GM12891 (cell line): ENCODE measurements around the gene NSD2.

Source experiments
- DNase-seq: peaks from one replicate; pipeline ENCODE4 v3.0.0; 2011; ENCODE audit warnings: low spot score; ENCODE audit not compliant: insufficient read length
- FAIRE-seq: peaks from 2 replicates; lab custom pipeline; 2011; peaks lifted over from hg19 to GRCh38; lab: Jason Lieb, UNC
- PAX5 ChIP-seq: IDR thresholded peaks from 2 replicates; pipeline ENCODE4 v1.6.1; 2011; ENCODE audit warnings: low read length, moderate library complexity, mild to moderate bottlenecking; ENCODE audit not compliant: insufficient read depth, severe bottlenecking
- POLR2A ChIP-seq: IDR thresholded peaks from 2 replicates; pipeline ENCODE4 v1.6.1; 2011; ENCODE audit warnings: low read depth, low read length, control low read depth
- POLR2AphosphoS5 ChIP-seq: IDR thresholded peaks from 2 replicates; pipeline ENCODE4 v1.6.1; 2011; ENCODE audit warnings: low read depth, low read length, control low read depth
- POU2F2 ChIP-seq: IDR thresholded peaks from 2 replicates; pipeline ENCODE4 v1.6.1; 2011; ENCODE audit warnings: low read depth, mild to moderate bottlenecking, control low read depth, low read length, moderate library complexity
- SPI1 ChIP-seq: IDR thresholded peaks from 2 replicates; pipeline ENCODE4 v1.6.1; 2011; ENCODE audit warnings: low read depth, low read length, control low read depth
- TAF1 ChIP-seq: IDR thresholded peaks from 2 replicates; pipeline ENCODE4 v1.6.1; 2011; ENCODE audit warnings: low read depth, low read length, control low read depth

The NSD2 gene

GRCh38 chr4:1872870-1873269 is 1.7 kb downstream of the NSD2 start:
- TF ChIP-seq PAX5 (no peak), POLR2A (peak; percentile 76), TAF1 (peak; percentile 53), POU2F2 (no peak), SPI1 (no peak), POLR2AphosphoS5 (peak; percentile 66; the same call in 1 of the 2 replicates)
- FAIRE-seq: peak; percentile 77
- no peak for DNase-seq

- FAIRE-seq (no peak), DNase-seq (no peak)
- TF ChIP-seq POLR2AphosphoS5: no peak
- no peak for TF ChIP-seq PAX5
- TF ChIP-seq POU2F2: no peak
- TF ChIP-seq POLR2A: no peak
- no peak for TF ChIP-seq SPI1
- TF ChIP-seq TAF1: no peak
Observed at GRCh38 chr4:1873291-1873690, 2.1 kb downstream of the NSD2 start.

- no peak for TF ChIP-seq TAF1
- no peak for TF ChIP-seq PAX5
- TF ChIP-seq POLR2A: no peak
- no peak for TF ChIP-seq POLR2AphosphoS5
- TF ChIP-seq POU2F2: no peak
- no peak for TF ChIP-seq SPI1
- no peak for DNase-seq
- FAIRE-seq: no peak
Observed at GRCh38 chr4:1873776-1874175, 2.6 kb downstream of the NSD2 start.

DNA sequence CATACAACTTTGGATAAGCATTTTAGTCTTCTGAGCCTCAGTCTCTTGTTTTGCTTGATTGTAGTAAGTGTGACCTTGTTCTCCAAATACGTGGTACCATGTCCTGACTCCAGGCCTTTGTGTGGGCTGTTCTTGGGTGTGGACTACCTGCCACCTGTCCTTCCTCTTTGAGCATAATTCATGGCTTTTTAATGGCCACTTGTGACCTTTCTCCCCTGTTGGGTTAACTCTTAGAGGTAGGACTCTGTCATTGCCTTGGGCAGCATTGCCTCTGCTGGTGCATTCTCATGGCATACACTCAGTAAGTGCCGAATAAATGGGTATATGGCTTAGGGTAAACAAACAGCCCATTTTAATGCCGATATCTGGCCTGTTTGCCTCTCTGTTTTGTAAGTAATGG is 3.0 kb downstream of the NSD2 start:
- DNase-seq: no peak
- peak; percentile 52 for FAIRE-seq

DNA sequence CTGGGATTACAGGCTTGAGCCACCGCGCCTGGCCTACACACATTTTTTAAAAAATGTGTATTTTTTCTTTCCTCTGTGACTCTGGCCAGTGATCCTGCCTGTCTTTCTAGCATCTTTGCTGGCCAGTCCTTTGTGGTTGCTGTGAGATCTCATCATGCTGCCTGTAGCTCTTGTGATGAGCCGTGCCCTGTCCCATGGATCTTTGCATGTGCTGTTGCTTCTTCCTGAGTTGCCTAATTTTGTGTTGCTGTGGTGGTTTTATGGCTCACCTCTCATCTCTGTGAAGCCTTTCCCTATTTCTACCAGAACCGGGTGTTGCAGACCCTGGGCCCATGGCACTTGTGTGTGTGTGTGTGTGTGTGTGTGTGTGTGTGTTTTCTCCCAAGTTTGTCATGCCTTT is 8.3 kb downstream of the NSD2 start:
- FAIRE-seq (no peak), DNase-seq (no peak)
- TF ChIP-seq POU2F2 (no peak), SPI1 (no peak), PAX5 (no peak), POLR2A (no peak), POLR2AphosphoS5 (no peak), TAF1 (no peak)

More for the DNA sequence above, 3.0 kb downstream of the NSD2 start:
- TF ChIP-seq POLR2AphosphoS5 (no peak), POU2F2 (no peak), SPI1 (no peak), TAF1 (no peak), PAX5 (no peak), POLR2A (no peak)

GRCh38 chr4:1880332-1880731 is 9.1 kb downstream of the NSD2 start:
- FAIRE-seq: no peak
- TF ChIP-seq PAX5 (no peak), TAF1 (no peak), POLR2A (no peak), SPI1 (no peak), POU2F2 (no peak), POLR2AphosphoS5 (no peak)
- no peak for DNase-seq

DNA sequence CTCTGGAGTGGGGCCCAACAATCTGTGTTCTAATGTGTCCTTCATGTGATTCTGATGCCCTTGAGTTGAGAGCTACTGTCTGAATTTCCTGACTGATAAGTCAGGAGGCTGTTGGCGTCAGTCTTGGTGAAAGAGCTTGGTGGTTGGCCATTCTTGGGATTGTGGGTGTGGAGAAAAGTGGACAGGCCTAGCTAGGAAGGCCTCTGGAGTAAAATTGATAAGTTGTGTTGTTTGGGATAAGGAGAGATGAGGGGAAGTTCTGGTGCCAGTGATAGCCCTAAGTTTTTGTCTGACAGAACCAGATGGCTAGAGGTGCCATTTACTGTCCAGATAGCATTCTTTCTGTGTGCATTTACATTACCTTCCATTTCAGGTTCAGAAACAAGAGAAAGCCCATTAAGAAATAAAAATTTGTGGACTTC is 11.7 kb downstream of the NSD2 start:
- no peak for FAIRE-seq

GRCh38 chr4:1883583-1883982 is 12.4 kb downstream of the NSD2 start:
- TF ChIP-seq TAF1: no peak
- TF ChIP-seq PAX5: no peak
- no peak for TF ChIP-seq SPI1
- TF ChIP-seq POLR2A: no peak
- TF ChIP-seq POU2F2: no peak
- no peak for TF ChIP-seq POLR2AphosphoS5
- DNase-seq: no peak
- no peak for FAIRE-seq

More for the DNA sequence above, 11.7 kb downstream of the NSD2 start:
- TF ChIP-seq POLR2A (no peak), PAX5 (no peak), TAF1 (no peak), SPI1 (no peak), POLR2AphosphoS5 (no peak), POU2F2 (no peak)
- no peak for DNase-seq

DNA sequence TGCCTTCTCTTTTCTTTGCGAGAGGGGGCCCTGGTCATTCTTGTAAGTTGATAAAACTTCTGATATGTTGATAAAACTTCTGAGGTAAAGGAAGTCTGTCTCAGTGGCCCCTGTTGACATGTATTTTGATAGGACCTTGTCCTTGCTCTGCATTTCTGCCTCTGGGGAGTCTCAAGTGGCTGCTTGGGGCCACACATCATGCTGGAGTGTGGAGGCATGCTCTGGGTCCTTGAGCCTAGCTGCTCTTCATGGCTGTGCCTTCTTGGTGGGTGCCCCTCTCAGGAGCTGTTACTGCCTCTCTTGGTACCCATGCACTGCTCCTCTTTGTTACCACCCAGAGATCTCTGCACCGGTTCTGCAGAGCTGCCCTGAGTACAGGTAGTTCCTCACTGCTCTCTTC is 14.2 kb downstream of the NSD2 start:
- TF ChIP-seq PAX5 (no peak), SPI1 (no peak), POLR2AphosphoS5 (no peak), POU2F2 (no peak)

DNA sequence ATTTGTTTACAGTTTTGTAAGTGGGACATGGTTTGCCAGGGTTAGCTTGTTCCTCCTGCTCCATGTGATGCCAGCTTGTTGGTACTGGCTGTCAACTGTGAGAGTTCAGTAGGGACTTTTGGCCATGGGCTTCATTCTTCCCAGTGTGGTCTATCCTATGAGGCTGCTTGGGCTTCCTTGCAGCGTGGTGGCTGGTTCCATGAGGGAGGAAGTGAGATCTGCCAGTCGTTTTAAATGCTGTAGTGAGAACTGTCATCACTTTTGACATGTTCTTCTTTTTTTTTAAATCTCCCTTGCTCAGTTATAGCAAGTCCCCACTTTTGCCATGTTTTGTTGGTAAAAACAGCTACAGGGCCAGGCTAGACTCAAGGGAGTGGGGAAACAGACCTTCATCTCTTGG is 15.9 kb downstream of the NSD2 start:
- DNase-seq (no peak), FAIRE-seq (no peak)
- no peak for TF ChIP-seq POLR2AphosphoS5
- no peak for TF ChIP-seq TAF1
- no peak for TF ChIP-seq PAX5
- TF ChIP-seq SPI1: peak; percentile 90
- no peak for TF ChIP-seq POLR2A
- TF ChIP-seq POU2F2: no peak

More for the DNA sequence above, 14.2 kb downstream of the NSD2 start:
- FAIRE-seq: no peak
- DNase-seq: no peak

DNA sequence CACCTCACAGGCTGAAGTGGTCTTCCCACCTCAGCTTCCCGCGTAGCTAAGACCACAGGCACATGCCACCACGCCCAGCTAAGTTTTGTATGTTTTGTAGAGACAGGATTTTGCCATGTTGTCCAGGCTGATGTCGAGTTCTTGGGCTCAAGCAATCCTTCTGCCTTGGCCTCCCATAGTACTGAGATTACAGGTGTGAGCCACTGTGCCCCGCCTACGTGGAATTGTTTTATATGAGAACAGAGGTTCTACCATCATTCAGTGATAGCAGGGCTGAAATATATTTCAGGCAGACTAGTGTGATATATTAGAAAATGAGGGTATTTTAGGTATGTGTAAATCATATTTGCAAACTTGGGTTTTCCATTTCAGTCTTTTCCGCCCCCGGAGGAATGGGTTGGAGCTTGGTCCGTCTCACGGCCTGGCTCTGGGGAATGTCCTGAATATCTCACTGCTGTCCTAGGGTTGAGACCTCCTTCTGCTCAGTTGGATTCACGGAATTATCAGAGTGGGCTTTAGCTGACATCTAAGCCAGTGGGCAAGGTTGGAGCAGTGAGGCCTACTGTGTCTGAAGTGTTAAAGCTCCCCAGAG is 19.9 kb downstream of the NSD2 start:
- no peak for DNase-seq
- no peak for FAIRE-seq
- TF ChIP-seq POLR2A: no peak
- no peak for TF ChIP-seq TAF1
- TF ChIP-seq PAX5: no peak
